Mucosa of gallbladder (tissue), 1 donor: ENCODE data around the gene VPS16. TPM values are rescaled to one million over a fixed set of nuclear protein-coding genes. Genes with fewer than 3 reads are reported as not detected.
"Not testable (repeated sequence)": the region's sequence is repeated elsewhere in the genome, so short reads cannot be mapped to it uniquely, and the experiment has no call there.

ENCODE experiments used
- DNase-seq: peaks from one replicate; pipeline ENCODE4 v3.0.0-alpha.2; 2020; ENCODE audit warnings: low spot score
- total RNA-seq: library from RNA; stranded (reverse); gene quantifications from one replicate; pipeline ENCODE4 v1.2.1, GENCODE V29; 2021
- donor health status: DM: no; HTN: no; CAD: no.

Gene VPS16
- total RNA-seq, 1 donor from 2014 or later: 43.2 TPM

DNA sequence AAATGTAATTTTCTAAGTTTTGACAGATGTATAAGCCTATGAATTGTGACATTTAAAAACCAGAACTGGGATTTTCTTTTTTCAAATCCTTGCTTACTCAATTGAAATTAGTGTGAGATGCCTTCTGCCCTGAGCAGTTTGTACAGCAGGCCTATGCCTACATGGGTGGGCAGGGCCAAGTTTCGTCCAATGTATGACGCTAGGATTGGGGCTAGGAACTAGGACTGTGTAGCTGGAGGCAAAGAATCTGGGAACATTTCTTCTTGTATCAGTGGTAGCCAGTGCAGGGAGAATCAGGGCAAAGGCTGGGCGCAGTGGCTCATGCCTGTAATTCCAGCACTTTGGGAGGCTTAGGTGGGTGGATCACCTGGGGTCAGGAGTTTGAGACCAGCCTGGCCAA is 28.8 kb downstream of the VPS16 start:
- DNase-seq: no peak

DNA sequence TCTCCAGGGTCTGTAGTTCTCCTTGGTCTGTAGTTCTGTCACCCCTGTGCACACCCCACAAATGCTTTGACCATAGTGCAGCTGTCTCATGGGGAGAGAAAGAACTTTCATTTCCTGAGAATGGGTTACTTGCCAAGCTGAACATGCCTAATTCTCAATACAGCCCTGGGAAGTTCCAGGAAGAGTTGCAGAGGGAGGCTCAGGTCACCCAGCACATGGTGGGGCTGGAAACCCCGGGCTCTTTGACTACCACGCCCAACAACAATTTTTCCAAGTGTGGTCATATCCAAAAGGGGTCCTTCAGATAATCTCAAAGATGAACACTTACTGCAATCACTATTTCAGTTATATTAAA is 30.5 kb downstream of the VPS16 start:
- no peak for DNase-seq

GRCh38 chr20:2871661-2872458 is 31.3 kb downstream of the VPS16 start:
- DNase-seq: no peak

DNA sequence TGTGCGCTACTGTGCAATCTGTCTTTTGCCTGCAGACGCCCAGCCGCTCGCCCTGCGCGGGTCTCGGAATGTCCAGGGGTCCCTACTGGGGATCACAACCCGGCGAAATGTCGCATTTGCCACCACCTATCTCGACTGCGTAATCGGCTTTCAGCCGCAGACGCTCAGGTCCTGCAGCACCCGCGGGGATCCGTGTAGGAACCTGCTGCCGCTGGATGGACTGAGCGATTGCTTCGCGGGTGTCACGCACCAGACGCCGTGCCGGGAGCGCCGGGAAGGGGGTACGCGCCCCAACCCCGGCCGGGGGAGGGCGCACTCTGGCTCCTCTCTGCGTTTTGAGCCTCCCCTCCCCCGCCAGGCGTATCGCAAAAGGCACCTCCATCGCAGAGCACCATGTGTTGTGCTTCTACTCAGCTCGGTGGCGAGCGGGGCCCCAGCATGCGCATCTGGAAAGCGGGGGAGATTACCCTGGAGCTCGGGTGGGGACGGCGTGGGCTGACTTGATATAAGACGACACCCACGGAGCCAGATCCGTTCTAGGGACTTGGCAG is 32.0 kb downstream of the VPS16 start:
- DNase-seq: peak; percentile 31

GRCh38 chr20:2873010-2873746 is 32.6 kb downstream of the VPS16 start, which contains the start of gene PTPRA:
PTPRA (plus strand) TSS chr20:2873481; CDS start chr20:2964278, 90,797 bp downstream.
- peak; percentile 95 for DNase-seq

GRCh38 chr20:2873747-2874041 is 33.1 kb downstream of the VPS16 start:
- no peak for DNase-seq

- DNase-seq: no peak
Observed at GRCh38 chr20:2874456-2874855, 33.9 kb downstream of the VPS16 start.

GRCh38 chr20:2875690-2876203 is 35.2 kb downstream of the VPS16 start:
- no peak for DNase-seq

DNA sequence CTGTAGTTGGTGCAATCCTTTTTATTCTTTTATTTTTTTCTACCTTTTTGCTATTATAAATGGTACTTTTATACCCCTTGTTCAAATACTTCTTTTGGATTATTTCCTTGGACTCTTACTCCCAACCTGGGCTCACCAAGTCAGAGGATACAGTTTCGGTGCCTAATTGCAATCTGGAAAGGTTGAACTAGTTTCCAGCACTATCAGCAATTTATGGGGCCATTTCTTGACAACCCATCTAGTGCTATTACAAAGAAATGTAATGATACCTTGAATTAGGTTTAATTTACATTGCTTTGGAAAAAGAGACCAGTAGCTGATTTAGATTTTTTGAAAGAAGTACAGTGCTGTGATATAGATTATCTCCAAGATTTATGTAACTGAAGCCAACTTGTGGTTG is 38.0 kb downstream of the VPS16 start:
- no peak for DNase-seq

- DNase-seq: no peak
Observed at GRCh38 chr20:2879146-2879545, 38.6 kb downstream of the VPS16 start.

DNA sequence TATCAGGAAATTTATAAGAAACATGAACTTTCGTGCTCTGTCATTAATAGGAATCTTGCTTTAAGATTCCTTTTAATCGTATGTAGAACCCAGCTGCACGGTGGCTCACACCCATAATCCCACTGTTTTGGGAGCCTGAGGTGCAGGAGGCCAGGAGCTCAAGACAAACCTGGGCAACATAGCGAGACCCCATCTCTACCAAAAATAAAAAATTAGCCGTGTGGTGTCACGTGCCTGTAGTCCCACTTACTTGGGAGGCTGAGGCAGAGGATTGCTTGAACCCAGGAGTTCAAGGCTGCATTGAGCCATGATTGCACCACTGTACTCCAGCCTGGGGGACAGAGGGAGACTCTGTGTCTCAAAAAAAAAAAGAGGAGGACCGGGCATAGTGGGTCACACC is 40.1 kb downstream of the VPS16 start:
- DNase-seq: no peak

- no peak for DNase-seq
Observed at GRCh38 chr20:2883726-2884637, 43.4 kb downstream of the VPS16 start.

- no peak for DNase-seq
Observed at GRCh38 chr20:2887715-2888114, 47.2 kb downstream of the VPS16 start.

- no peak for DNase-seq
Observed at GRCh38 chr20:2888224-2888955, 47.8 kb downstream of the VPS16 start.

DNA sequence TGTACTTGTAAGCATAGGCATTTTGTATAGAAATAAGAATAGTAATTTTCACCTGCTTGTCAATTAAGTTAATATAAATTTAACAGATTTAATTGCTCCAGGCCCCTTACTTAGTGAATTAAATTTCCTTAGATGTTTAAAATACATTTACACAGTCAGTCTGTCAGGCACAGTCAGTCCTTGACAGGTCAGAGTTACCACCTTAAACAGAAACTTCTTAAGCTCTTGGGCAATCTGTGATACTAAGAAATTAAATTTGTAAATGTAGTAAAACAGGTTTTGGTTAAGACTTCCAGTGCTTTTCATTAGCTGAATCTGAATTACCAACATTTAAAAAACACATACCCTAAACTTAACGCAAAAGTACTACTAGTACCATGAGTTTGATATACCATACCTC is 48.7 kb downstream of the VPS16 start:
- DNase-seq: no peak

DNA sequence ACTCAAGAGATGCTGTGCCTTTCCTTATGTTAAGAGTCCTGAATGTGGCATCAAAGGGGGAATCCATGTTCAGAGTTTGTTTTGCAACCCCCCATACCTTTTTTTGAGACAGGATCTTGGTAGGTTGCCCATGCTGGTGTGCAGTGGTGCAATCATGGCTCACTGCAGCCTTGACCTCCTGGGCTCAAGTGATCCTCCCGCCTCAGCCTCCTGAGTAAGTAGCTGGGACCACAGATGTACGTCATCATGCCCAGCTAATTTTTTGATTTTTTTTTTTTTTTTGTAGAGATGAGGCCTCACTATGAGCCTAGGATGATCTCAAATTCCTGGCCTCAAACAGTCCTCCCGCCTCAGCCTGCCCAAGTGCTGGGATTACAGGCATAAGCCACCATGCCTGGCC is 49.3 kb downstream of the VPS16 start:
- no peak for DNase-seq

DNA sequence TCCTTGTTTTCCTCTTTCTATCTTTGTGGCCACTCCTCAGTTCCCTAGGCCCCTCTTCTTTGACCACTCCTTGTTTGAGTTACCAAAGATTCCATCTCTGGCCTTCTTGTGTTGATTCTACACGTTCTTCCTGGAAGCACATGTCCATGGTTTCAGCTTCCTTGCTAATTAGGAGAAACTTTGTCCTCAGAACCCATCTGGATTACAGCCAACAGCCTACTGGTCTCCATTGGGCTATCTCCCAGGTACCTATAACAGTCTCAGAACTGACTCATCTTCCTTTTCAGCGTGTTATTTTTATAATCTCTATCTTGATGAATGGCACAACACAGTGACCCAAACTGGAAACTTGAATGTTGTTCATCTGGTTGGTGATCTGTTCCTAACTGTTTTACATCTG is 50.2 kb downstream of the VPS16 start:
- no peak for DNase-seq

DNA sequence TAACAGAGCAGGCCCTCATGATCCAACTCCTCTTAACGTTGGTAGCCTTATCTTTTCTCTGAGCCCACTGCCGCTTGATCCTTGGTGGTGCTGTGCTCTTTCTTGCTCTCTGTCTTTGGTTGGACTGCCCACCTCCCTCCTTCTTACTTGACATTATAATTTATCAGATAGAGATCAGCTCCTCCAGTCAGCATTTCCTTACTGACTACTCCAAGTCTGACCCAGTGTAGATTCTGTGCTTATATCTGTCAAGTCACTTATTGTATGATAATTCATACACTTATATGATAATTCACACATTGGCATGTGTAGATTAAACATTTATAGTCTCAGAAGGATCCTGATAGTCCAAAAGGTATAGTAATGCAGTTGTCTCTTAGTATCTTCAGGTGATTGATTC is 50.8 kb downstream of the VPS16 start:
- DNase-seq: no peak

- DNase-seq: no peak
Observed at GRCh38 chr20:2892376-2892775, 51.8 kb downstream of the VPS16 start.

- no peak for DNase-seq
Observed at GRCh38 chr20:2894221-2894620, 53.7 kb downstream of the VPS16 start.

DNA sequence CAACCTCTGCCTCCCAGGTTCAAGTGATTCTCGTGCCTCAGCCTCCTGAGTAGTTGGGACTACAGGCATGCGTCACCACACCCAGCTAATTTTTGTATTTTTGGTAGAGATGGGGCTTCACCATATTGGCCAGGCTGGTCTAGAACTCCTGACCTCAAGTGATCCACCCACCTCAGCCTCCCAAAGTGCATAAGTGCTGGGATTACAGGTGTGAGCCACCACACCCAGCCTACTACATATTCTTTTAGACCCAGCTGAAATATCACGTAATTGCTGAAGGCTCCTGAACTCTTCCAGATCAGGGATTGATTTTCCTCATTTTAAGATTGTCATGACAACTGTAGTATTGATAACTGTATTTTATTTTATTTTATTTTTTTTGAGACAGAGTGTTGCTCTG is 54.6 kb downstream of the VPS16 start:
- DNase-seq: not testable (repeated sequence)
